Adrenal gland (tissue), 5 donors: Measurements from ENCODE around the gene KCNJ15.

Source experiments
- POLR2A ChIP-seq, 2 donors: fragments of 450-650 bp; IDR thresholded peaks; one replicate each; pipeline ENCODE4 v1.6.1; 2017; ENCODE audit warnings: antibody characterized with exemption in 2 of 2, mild to moderate bottlenecking in 2 of 2, moderate library complexity in 1 of 2
- TF ChIP-seq, protein P1 (sequence below), 6 experiments: fragments of 450-650 bp in 4 of 6; fragments of 200-600 bp in 2 of 6; sonication (generic) in 1 of 6; IDR thresholded peaks; 1 replicate in 5 of 6; 2 replicates in 1 of 6; pipeline versions ENCODE4 v1.5.1 to v1.8.0; 2016 to 2021; ENCODE audit warnings: antibody characterized with exemption in 6 of 6, mild to moderate bottlenecking in 2 of 6, moderate library complexity in 1 of 6
- donor health status: DM: no; HTN: no; CAD: no.

DNA sequence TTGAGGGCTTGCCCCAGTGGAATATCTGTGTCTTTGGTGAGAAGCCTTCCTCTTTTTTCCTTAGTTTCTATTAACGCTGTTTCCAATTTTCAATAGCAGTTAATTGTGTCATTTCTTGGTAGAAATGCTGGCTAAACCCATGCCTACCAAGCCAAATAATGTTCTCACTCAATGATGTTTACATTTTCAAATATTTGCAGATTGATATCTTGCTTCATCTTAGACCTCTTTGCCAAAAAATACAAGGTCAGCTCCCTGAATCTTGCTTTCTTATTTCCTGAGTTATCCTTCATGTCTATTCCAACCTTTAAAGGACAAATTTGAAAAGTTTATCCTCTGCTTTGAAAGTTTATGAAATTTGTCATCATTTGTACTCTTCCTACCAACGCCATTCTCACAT lies 5.1 kb downstream of the KCNJ15 start:
- TF ChIP-seq, protein P1, sequence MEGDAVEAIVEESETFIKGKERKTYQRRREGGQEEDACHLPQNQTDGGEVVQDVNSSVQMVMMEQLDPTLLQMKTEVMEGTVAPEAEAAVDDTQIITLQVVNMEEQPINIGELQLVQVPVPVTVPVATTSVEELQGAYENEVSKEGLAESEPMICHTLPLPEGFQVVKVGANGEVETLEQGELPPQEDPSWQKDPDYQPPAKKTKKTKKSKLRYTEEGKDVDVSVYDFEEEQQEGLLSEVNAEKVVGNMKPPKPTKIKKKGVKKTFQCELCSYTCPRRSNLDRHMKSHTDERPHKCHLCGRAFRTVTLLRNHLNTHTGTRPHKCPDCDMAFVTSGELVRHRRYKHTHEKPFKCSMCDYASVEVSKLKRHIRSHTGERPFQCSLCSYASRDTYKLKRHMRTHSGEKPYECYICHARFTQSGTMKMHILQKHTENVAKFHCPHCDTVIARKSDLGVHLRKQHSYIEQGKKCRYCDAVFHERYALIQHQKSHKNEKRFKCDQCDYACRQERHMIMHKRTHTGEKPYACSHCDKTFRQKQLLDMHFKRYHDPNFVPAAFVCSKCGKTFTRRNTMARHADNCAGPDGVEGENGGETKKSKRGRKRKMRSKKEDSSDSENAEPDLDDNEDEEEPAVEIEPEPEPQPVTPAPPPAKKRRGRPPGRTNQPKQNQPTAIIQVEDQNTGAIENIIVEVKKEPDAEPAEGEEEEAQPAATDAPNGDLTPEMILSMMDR (IDR thresholded peaks at IDR 0.05): no peak
- TF ChIP-seq POLR2A (IDR thresholded peaks at IDR 0.05): no peak
